ENCODE results near the gene EFCAB11. TPM values are rescaled to one million over a fixed set of nuclear protein-coding genes. Genes with fewer than 3 reads are reported as not detected.

Gene EFCAB11
- total and polyA plus RNA-seq, 2 of the 8 experiments (the other 6 are each of a cell fraction or from before 2014, with no cell fraction given): 6.8 to 12.8 TPM

- TF ChIP-seq CHD7 (IDR thresholded peaks at IDR 0.05; ENCODE audit: insufficient replicate concordance, low read length) (no peak), HDAC6 (IDR thresholded peaks at IDR 0.05; ENCODE audit: low read depth, low read length) (no peak), POU5F1 (IDR thresholded peaks at IDR 0.05; ENCODE audit: low read depth, low read length) (no peak), SP1 (IDR thresholded peaks at IDR 0.05; ENCODE audit: low read depth, low read length) (peak; percentile 86), FOSL1 (IDR thresholded peaks at IDR 0.05; ENCODE audit: insufficient read depth, low read depth, low read length) (peak; percentile 98), KDM5A (IDR thresholded peaks at IDR 0.05; ENCODE audit: low read length) (0 out of 2 replicates have a peak, but pooled peaks have one; percentile 11), MAX (IDR thresholded peaks at IDR 0.05) (peak; percentile 55), RXRA (IDR thresholded peaks at IDR 0.05; ENCODE audit: insufficient read depth, low read depth, low read length) (no peak), KDM1A (IDR thresholded peaks at IDR 0.05; ENCODE audit: borderline replicate concordance, low read length) (no peak)
These were observed 1.5 kb upstream of the EFCAB11 start, which contains the start of gene TDP1 (continued) for GRCh38 chr14:89955745-89956660.
